Fibroblast of lung (primary cell): ENCODE data around the gene ADAP1. TPM values are rescaled to one million over a fixed set of nuclear protein-coding genes. Genes with fewer than 3 reads are reported as not detected.

Experiments used
- DNase-seq, 2 donors: peaks; one replicate each; pipeline versions ENCODE4 v3.0.0 to v3.0.0-alpha.2; 2010; ENCODE audit warnings: low read depth in 2 of 2
- H2AFZ ChIP-seq: 2 replicates; pipeline ENCODE4 v1.5.1; 2012; ENCODE audit warnings: low read length, control low read depth, inconsistent platforms
- H3K27ac ChIP-seq: 2 replicates; pipeline ENCODE4 v1.5.1; 2011; ENCODE audit warnings: low read length, control low read depth; ENCODE audit not compliant: insufficient read depth
- H3K27me3 ChIP-seq: 2 replicates; pipeline ENCODE4 v1.5.1; 2011; ENCODE audit warnings: mild to moderate bottlenecking, low read length; ENCODE audit not compliant: control insufficient read depth, insufficient read depth
- H3K36me3 ChIP-seq: 2 replicates; pipeline ENCODE4 v1.5.1; 2011; ENCODE audit warnings: low read length; ENCODE audit not compliant: control insufficient read depth, insufficient read depth
- H3K4me1 ChIP-seq: 2 replicates; pipeline ENCODE4 v1.5.1; 2011; ENCODE audit warnings: low read length; ENCODE audit not compliant: control insufficient read depth, insufficient read depth; ENCODE audit errors: extremely low read depth
- H3K4me2 ChIP-seq: 2 replicates; pipeline ENCODE4 v1.5.1; 2011; ENCODE audit warnings: low read length, control low read depth; ENCODE audit not compliant: insufficient read depth; ENCODE audit errors: extremely low read depth
- H3K4me3 ChIP-seq, 4 experiments: fragments of 200-600 bp in 1 of 4; sonication (generic) in 1 of 4; replicated peaks in 1 of 4; 2 replicates each; pipeline ENCODE4 v1.5.1; 2011 to 2016; ENCODE audit warnings: low read length in 4 of 4, low read depth in 3 of 4, mild to moderate bottlenecking in 3 of 4, control low read depth in 2 of 4, inconsistent platforms in 1 of 4, mixed read lengths in 1 of 4; ENCODE audit not compliant: insufficient read depth in 1 of 4; ENCODE audit errors: control extremely low read depth in 1 of 4
- H3K79me2 ChIP-seq: 2 replicates; pipeline ENCODE4 v1.5.1; 2012; ENCODE audit warnings: mild to moderate bottlenecking, low read length, inconsistent platforms; ENCODE audit not compliant: control insufficient read depth, insufficient read depth
- H3K9ac ChIP-seq: 2 replicates; pipeline ENCODE4 v1.5.1; 2011; ENCODE audit warnings: mild to moderate bottlenecking, low read length, control low read depth; ENCODE audit not compliant: insufficient read depth
- H3K9me3 ChIP-seq: 2 replicates; pipeline ENCODE4 v1.5.1; 2012; ENCODE audit warnings: low read depth, low read length; ENCODE audit not compliant: control insufficient read depth, insufficient read depth
- H4K20me1 ChIP-seq: 2 replicates; pipeline ENCODE4 v1.5.1; 2011; ENCODE audit warnings: low read length; ENCODE audit not compliant: control insufficient read depth, insufficient read depth; ENCODE audit errors: extremely low read depth
- EZH2 ChIP-seq: IDR thresholded peaks from 2 replicates; pipeline ENCODE4 v1.5.1; 2012; ENCODE audit warnings: low read length, control low read depth, mild to moderate bottlenecking; ENCODE audit errors: missing control alignments
- polyA plus RNA-seq, 2 donors: library from polyadenylated mRNA; depleted of rRNA in 1 of 2; stranded (reverse) in 1 of 2; unstranded in 1 of 2; fragments of >200 nt; gene quantifications; 2 replicates each; pipeline ENCODE4 v1.2.1, GENCODE V29; 2011 to 2012; ENCODE audit warnings: missing spikeins in 1 of 2
- total RNA-seq: library from RNA; depleted of rRNA; stranded (reverse); fragments of >200 nt; gene quantifications from 2 replicates; pipeline ENCODE4 v1.2.1, GENCODE V29; 2014
- TF ChIP-seq, protein P1 (sequence below), 2 donors: IDR thresholded peaks in 1 of 2; conservative IDR thresholded peaks in 1 of 2; 1 replicate in 1 of 2; 2 replicates in 1 of 2; pipeline ENCODE4 v1.5.1; 2011 to 2012; ENCODE audit warnings: low read length in 2 of 2, control low read depth in 1 of 2, inconsistent platforms in 1 of 2, low read depth in 1 of 2, mild to moderate bottlenecking in 1 of 2

ADAP1 gene
- total and polyA plus RNA-seq, 2 donors (not counting 1 experiment from before 2014, with no cell fraction given) = 1.1 to 2.3 TPM

DNA sequence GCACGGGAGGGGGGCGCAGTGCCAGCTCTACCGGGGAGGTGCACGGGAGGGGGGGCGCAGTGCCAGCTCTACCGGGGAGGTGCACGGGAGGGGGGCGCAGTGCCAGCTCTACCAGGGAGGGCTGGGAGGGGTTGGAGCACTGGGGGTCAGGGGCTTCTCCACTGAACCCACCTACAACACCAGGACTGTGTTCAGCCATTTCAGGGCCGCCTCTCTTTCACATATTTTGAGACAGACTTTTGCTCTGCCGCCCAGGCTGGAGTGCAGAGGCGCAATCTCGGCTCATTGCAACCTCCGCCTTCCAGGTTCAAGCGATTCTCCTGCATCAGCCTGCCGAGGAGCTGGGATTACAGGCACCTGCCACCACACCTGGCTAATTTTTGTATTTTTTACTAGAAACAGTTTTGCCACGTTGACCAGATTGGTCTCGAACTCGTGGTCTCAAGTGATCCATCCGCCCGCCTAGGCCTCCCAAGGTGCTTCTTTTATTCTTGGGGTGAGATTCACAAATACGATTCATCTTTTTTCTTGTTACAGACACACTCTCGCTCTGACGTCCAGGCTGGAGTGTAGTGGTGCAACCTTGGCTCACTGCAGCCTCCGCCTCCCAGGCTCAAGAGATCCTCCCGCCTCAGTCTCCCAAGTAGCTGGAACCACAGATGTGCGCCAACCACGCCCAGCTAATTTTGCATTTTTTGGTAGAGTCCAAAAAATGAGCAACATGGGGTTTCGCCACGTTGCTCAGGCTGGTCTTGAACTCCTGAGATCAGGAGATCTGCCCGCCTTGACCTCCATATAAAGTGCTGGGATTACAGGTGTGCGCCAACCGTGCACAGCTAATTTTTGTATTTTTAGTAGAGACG is 37.0 kb downstream of the ADAP1 start:
- H3K79me2 ChIP-seq = no peaks in the 10 kb centered on the region
- no peaks in the 10 kb centered on the region for H3K36me3 ChIP-seq
- H3K27me3 ChIP-seq = no peaks in the 10 kb centered on the region
- H4K20me1 ChIP-seq = no peaks in the 10 kb centered on the region
- H3K4me3 ChIP-seq = no peak overlapping the region
- H3K9ac ChIP-seq = no peak overlapping the region
- no peaks in the 10 kb centered on the region for H3K9me3 ChIP-seq
- no peaks in the 10 kb centered on the region for H3K4me1 ChIP-seq
- DNase-seq = no peak
- H3K27ac ChIP-seq = no peak overlapping the region
- TF ChIP-seq EZH2 = no peak
- TF ChIP-seq, protein P1, sequence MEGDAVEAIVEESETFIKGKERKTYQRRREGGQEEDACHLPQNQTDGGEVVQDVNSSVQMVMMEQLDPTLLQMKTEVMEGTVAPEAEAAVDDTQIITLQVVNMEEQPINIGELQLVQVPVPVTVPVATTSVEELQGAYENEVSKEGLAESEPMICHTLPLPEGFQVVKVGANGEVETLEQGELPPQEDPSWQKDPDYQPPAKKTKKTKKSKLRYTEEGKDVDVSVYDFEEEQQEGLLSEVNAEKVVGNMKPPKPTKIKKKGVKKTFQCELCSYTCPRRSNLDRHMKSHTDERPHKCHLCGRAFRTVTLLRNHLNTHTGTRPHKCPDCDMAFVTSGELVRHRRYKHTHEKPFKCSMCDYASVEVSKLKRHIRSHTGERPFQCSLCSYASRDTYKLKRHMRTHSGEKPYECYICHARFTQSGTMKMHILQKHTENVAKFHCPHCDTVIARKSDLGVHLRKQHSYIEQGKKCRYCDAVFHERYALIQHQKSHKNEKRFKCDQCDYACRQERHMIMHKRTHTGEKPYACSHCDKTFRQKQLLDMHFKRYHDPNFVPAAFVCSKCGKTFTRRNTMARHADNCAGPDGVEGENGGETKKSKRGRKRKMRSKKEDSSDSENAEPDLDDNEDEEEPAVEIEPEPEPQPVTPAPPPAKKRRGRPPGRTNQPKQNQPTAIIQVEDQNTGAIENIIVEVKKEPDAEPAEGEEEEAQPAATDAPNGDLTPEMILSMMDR (conservative IDR thresholded peaks at IDR 0.05 in 1 of 2, IDR thresholded peaks at IDR 0.05 in 1 of 2; ENCODE audit: low read depth in 1 of 2, low read length in 2 of 2) = no peak
- H2AFZ ChIP-seq = no peak overlapping the region
- H3K4me2 ChIP-seq = no peak overlapping the region

DNA sequence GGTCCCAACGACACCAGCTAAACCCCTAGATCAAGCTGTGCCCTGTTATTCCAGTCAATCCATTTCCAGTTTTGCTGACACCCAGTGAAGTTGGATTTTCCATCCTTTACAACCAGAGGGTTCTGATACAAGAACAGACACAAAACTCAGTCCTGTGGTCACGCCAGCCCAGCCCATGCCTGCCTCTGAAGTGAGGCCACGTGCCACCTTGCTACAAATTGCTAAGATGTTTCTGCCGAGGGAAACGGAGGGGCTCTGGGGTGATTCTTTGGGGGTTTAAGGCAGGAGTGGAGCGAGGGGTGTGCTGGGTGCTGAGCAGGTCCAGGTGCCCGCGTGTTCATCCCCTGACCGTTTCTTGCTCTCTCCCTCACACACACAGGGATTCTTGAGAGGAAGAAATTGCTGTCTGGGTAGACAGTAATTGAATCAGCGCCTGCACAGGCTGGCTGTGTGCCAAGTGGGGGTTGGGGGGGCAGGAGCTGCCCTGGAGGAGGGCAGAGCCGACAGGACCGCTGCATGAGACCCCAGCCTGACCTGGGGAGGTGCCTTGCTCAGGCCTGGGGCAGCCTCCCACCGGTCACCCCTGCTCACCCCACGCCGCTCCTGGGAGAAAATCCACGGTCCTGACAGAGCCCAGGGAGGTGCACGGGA is 38.1 kb downstream of the ADAP1 start:
- H3K27ac ChIP-seq = no peak overlapping the region
- H3K4me1 ChIP-seq = no peaks in the 10 kb centered on the region
- H3K9me3 ChIP-seq = no peaks in the 10 kb centered on the region
- TF ChIP-seq, protein P1 (conservative IDR thresholded peaks at IDR 0.05 in 1 of 2, IDR thresholded peaks at IDR 0.05 in 1 of 2; ENCODE audit: low read depth in 1 of 2, low read length in 2 of 2) = no peak
- TF ChIP-seq EZH2 = no peak
- H3K36me3 ChIP-seq = no peaks in the 10 kb centered on the region
- no peaks in the 10 kb centered on the region for H3K79me2 ChIP-seq
- no peaks in the 10 kb centered on the region for H4K20me1 ChIP-seq
- no peak overlapping the region for H3K4me2 ChIP-seq
- H3K27me3 ChIP-seq = no peaks in the 10 kb centered on the region
- DNase-seq = peak in 1 of 2 donors; percentile 9
- no peak overlapping the region for H3K9ac ChIP-seq
- no peak overlapping the region for H3K4me3 ChIP-seq
- H2AFZ ChIP-seq = no peak overlapping the region
